Stimulated activated CD4-positive, alpha-beta T cell treated with anti-CD3 and anti-CD28 coated beads, TNF-alpha, amount 100 ng/mL, for 48 hours (primary cell): ENCODE measurements around the gene PRXL2C.

ENCODE experiments used
- DNase-seq, 3 donors: peaks; one replicate each; pipeline ENCODE4 v3.0.0-alpha.2; 2020; ENCODE audit warnings: low read depth in 3 of 3

The PRXL2C gene

DNA sequence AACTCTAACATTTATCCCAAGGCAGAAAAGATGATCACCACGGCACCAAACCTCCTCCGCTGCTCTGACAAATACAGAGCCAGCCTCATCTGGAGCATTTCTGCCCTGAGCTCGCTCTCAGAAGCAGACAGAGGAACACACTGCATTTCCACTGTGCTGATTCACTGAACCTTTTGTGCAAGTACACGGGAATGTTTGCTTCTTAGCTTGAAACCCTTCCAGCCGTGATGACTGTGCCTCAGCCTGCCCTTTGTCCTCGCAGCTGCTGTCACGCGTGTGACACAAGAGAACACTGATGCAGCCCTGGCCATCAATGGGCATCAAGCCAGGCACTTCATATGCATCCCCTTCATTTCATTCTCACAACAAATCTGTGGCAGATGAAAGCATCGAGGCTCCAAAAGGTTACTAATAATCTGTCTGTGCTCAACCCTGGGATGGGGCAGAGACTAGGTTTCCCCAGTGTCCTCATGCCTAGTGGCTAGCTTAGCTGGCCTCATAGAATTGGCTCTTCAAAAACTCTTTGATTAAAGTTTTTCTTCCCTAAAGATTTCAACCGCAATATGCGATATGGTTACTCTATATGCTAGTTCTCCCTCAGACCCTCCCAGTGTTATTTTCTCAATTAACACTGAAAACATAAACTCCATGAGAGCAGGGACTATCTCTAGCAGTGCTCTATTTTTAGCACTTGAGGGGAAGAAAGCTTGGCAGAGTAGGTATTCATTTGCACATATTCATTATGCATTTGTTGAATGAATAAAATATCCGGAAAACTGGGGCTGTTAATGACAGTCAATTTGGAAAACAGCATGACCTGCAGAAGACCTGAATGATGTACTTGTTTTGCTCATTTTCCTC lies 42.8 kb downstream of the PRXL2C start:
- DNase-seq, result no peak

DNA sequence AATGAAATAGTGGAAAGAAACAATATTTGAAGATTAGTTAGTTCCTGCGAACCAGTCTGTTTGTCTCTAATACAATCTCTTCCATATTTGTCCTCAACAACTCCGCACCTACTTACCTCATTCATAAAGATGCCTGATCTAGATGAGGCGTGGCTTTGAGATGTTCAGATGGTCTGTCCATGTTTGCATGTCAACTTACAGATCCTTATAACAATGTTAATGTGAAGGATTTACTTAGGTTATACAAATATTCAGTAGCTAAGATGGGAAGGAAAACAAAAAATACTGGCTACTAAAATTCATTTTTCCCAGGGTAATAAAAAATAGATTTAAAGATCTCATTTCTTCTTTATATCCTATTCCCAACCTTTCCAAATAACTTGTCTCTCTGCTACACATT lies 43.8 kb downstream of the PRXL2C start:
- no peak for DNase-seq

DNA sequence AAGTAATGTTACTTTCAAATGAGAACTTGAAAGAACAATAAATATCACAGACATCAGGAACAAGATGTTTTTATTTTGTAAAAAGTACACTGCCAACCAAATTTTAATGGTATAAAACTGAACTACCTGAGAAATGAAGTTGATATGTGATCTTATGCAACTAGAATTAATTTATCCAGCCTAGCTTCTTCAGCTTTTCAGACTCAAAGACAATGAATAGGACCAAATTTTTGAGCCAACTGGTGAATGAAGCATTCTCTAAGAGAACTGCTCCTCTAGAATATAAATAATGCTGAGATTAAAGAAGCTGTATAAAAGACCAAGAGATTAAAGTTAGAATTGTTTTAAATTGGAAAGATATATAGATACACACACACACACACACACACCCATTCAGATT lies 45.4 kb downstream of the PRXL2C start:
- no peak for DNase-seq

DNA sequence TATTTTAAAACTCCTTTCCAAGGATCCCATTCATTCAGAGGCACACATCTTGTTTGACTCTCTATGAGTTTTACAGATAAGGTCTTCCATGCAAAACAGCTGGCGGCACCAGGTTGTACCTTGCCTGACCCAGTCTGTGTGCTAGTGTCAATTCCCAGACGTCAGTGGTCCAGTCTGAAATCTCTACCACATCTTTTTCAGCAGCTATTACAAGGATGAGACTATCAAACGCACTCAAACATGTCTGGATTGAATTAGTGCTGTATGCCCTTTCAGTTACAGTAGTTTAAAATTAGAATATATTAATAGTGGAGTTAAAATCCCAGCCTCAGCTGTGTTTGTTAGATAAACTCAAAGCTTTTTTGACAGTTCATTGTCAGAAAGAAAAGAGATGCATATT lies 47.1 kb downstream of the PRXL2C start:
- DNase-seq, result no peak

DNA sequence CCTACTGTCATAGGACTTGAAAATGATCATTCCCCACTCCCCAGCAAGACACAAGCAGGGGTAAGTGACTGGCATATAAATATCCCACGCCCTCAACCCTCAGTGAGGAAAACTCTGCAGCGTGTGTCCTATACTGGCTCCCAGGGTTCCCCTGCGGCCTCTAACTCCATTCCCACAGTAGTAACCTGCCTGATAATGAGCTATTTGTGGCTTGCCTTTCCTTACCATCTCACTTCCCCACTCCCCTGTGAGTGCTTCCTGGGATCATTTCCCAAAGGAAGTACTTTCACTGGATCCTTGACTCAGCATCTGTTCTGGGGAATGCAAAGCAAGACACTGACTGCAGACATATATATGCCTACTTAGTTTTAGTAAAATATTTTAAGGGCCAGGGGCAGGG lies 49.8 kb downstream of the PRXL2C start:
- no peak for DNase-seq

DNA sequence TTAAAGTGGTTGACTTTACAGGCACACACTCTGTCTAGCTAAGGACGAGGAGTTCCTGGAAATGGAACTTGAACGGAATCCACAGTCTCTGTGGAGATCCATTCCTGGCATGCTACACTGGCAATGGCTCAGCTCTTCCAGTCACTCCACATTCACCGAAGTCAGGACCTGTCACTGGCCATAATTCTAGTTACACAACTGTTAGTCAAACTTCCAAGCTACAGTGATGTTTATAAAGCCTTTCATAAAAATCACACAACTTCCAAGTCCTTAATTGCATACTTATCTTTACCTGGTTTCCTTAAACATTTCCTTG lies 51.2 kb downstream of the PRXL2C start:
- DNase-seq, result no peak

DNA sequence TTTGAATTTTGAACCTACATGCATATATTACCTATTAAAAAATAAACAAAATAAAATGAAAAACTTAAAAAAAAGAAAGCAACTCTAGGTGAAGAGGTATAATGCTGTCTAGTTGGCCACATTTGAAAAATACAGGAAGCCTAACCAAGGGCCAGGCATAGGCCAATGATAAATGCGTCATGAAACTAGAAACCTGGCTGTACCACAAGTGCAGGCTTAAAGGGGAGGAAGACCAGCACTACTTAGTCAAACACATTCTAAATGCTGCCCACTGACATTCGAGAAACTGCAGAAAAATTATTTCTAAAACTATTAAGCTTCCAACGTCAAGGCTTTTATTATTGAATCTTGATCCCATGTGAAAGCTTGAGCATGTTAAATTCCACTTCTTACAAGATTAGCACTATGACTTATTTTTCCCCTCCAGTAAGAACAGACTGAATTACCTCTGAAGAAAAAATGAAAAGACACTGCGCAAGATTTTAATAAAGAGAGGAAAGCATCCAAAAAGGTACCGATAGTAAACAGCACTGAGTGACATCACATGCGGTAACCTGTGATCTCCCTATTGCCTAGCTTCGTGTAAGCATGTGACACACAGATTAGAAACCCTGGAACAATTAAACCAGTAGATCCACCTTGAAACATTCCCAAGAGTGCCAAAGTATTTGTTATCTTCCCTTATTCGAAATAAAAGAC lies 51.7 kb downstream of the PRXL2C start:
- DNase-seq, result no peak

DNA sequence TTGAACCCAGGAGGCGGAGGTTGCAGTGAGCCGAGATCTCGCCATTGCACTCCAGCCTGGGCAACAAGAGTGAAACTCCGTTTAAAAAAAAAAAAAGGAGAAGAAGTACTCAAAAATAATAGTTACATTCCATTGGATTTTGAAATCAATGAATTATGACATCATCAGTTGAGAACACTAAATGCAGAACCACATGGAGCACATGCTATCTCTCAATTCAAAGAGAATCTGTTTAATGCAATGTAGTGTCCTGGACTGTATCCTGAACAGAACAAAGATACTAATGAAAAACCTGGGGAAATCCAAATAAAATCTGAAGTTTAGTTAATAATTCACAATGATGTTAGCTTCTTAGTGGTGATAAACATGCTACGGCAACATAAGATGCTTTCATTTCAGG lies 55.8 kb downstream of the PRXL2C start:
- no peak for DNase-seq

DNA sequence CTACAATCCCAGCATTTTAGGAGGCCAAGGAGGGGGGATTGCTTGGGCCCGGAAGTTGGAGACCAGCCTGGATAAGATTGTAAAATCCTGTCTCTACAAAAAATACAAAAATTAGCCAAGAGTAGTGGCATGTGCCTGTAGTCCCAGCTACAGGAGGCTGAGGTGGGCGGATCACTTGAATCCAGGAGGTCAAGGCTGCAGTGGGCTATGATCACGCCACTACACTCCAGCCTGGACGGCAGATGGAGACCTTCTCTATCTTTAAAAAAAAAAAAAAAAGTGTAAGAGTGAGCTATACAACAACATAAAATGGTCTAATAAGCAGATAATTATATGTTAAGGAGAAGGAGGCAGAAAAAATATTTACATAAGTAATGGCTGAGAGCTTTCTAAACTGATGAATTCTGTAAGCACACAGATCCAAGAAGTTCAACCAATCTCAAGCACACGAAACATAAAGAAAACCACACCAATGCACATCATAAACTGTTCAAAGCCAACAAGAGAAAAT lies 58.5 kb downstream of the PRXL2C start:
- no peak for DNase-seq
